Activated T-cell treated with anti-CD3 and anti-CD28 coated beads, Interleukin-2, amount 50 U/mL, for 1 hour (primary cell): ENCODE results near the gene SYNJ1.
"Not testable (repeated sequence)": the region's sequence is repeated elsewhere in the genome, so short reads cannot be mapped to it uniquely, and the experiment has no call there.

Experiments
- DNase-seq: peaks from one replicate; pipeline ENCODE4 v3.0.0-alpha.2; 2020

Gene SYNJ1

GRCh38 chr21:32736083-32736482 lies 8.3 kb upstream of the SYNJ1 start:
- not testable (repeated sequence) for DNase-seq

DNA sequence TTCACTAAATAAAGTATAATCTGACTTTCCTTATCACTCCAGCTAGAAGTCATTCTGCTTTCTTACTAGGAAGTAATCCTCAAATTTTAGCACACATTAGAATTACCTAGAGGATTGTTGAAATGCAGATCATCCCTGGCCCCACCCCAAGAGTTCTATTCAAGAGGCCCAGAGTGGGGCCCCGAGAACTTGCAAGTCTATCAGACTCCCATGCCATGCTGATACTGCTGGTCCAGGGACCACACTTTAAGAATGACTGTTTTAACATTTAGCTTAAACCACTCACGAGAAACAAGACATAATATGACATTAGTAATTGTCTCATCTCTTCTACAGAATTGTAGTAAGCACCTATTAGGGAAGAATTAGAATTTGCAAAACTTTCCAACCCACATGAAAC lies 7.7 kb upstream of the SYNJ1 start:
- no peak for DNase-seq

DNA sequence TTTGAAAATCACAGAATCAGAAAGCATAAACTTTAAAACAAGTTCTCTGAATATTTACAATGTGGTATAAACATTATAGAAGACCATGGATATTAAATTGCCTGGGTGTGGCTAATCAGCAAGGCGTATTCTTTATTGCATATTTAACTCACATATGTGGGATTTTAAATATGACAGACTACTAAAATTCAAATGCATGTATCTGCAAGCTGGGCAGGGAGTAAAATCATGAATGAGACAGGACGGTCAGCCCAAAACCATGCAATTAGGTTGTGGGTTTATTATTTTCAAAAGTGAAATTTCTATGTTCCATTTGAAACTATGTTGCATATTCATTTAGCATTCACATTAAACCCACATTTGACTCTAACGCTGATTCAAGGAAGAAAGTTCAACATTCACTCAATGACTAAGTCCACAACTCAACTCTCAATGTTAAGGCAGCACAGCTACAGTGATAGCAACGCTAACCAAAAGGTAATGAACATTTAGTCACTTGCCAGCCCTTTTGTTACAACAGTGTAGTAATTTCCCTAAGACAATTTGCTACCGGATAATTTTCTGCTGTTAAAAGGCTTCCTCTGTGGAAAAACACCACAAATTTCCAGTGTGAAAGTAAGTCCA lies 6.3 kb upstream of the SYNJ1 start:
- DNase-seq, result no peak

- no peak for DNase-seq
Measured at GRCh38 chr21:32733356-32733755, 5.5 kb upstream of the SYNJ1 start.

GRCh38 chr21:32732544-32732943 lies 4.7 kb upstream of the SYNJ1 start:
- no peak for DNase-seq

GRCh38 chr21:32728848-32729247 lies 1.0 kb upstream of the SYNJ1 start:
- no peak for DNase-seq

DNA sequence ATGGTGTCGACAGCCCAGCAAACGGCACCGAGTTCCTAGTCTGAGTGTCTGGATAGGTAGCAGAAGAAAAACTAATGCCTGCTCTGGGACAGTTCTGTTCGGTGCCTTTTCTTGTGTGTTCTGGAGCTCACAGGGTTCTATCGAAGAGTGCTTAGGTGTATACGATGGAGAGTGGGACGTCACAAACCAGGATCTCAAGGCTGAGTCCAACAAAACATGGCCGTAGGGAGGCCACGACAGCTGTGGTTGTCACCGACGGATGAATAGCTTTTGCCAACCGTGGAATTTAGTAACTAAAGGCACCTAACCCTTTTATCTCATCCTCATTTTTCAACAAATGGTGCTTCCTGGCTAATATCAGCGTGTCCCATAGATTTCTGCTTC lies 635 bp upstream of the SYNJ1 start:
- DNase-seq, result no peak

GRCh38 chr21:32726839-32727686 lies 750 bp downstream of the SYNJ1 start:
- peak; percentile 21 for DNase-seq

DNA sequence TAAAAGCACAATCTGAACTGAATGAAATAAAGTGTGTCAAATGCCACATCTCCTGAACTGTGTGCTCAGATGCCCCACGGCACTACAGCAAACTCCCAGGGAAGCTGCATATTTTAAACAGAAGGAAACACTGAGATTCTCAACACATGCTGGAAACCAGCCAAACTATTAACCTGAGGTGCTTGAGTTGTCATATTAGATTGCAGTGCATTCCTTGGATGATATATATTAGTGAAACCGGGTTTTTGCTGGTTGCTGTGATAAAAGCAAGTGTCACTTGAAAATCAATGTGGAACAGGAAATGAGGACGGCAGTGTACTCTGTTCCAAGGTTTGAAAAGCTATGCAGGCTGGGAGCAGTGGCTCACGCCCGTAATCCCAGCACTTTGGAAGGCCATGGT lies 8.7 kb downstream of the SYNJ1 start:
- no peak for DNase-seq

- DNase-seq, result no peak
Measured at GRCh38 chr21:32717851-32718316, 9.9 kb downstream of the SYNJ1 start.

GRCh38 chr21:32716486-32716885 lies 11.3 kb downstream of the SYNJ1 start:
- no peak for DNase-seq

- no peak for DNase-seq
Measured at GRCh38 chr21:32713726-32714125, 14.1 kb downstream of the SYNJ1 start.

GRCh38 chr21:32712641-32713040 lies 15.2 kb downstream of the SYNJ1 start:
- no peak for DNase-seq

GRCh38 chr21:32712043-32712442 lies 15.8 kb downstream of the SYNJ1 start:
- no peak for DNase-seq

GRCh38 chr21:32710987-32711386 lies 16.8 kb downstream of the SYNJ1 start:
- no peak for DNase-seq

- no peak for DNase-seq
Measured at GRCh38 chr21:32710069-32710784, 17.6 kb downstream of the SYNJ1 start.

- no peak for DNase-seq
Measured at GRCh38 chr21:32708069-32708468, 19.7 kb downstream of the SYNJ1 start.

- no peak for DNase-seq
Measured at GRCh38 chr21:32705901-32706300, 21.9 kb downstream of the SYNJ1 start.

GRCh38 chr21:32705139-32705538 lies 22.7 kb downstream of the SYNJ1 start:
- no peak for DNase-seq

DNA sequence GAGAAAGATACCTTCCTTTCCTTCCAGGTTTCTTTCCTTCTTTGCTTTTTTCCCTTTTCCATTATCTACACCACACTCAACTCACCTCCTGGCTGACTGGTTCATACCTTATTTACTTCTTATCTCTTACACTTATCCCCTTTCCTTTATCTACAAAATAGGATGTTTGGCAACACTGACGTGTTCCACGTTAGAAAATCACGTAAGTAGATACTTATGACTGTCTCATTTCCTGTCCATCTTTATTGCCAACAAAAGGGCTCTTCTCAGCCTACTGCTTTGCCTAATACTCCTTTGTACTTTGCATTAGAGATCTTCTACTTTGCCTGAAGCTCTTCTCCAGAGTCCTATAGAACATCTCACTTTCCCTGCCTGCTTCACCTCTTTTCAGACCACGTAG lies 25.1 kb downstream of the SYNJ1 start:
- no peak for DNase-seq

DNA sequence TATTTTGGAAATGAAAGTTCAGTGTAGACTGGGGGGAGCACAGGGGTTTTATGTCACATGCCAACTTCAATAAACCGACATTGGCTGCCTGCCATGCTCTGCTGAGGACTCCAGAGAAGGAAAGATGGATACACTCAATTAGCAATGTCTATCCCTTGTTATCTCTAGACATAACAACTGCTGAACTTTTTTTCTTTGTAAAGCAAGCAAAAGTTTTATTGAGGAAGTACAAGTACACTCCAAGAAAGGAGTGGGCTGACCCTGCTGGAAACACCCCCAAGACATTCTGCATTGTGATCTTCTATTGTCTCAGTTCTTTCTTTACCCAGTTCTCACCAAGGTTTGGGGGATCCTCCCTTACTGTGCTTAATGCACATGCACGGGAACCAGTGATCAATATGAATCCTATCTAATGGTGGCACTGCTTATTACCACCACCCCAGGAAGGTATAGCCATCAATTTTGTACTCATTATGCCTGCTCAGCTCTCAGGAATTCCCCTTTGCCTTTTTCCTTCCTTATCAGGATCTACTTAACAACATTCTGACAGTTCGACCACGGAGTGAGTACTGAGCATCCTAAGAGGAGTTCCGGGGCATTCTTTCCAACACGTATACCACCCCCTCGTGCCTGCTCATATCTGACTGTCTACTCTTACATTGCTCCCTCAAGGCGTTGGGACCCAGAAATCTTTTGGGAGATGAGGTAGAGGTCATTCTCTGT lies 28.7 kb downstream of the SYNJ1 start:
- DNase-seq, result no peak

DNA sequence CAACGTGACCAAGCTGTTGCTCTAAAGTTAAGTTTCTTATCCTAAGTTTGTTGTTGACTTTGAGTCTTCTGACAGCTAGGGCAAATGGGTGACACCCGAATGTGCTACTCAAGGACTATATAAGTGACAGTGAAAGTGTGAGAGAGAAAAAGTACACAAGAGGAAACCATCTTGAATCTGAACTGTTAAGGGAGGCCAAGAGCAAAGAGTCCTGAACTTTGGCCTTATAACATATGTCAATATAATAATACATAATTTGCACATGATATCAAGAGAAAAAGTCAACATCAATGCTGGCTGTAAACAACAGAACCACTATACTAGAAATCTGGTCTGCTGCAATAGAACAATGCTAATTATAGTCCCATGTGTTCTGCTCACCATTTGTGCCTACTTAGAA lies 29.5 kb downstream of the SYNJ1 start:
- no peak for DNase-seq

DNA sequence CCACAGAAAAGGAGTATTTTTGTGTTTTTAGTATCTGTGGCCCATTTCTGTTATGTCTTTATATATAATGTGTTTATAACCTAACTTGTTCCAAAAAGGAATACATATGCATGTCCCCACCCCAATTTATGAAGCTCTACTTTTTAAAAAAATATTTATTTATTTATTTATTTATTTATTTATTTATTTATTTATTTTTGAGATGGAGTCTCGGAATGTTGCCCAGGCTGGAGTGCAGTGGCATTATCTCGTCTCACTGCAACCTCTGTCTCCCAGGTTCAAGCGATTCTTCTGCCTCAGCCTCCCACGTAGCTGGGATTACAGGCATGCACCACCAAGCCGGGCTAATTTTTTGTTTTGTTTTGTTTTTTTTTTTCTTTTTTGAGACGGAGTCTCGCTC lies 32.3 kb downstream of the SYNJ1 start:
- not testable (repeated sequence) for DNase-seq
